ENCODE data around the gene NSG1.

- TF ChIP-seq POLR2A (IDR thresholded peaks at IDR 0.05) (no peak), POLR2AphosphoS5 (IDR thresholded peaks at IDR 0.05) (no peak), EP300 (IDR thresholded peaks at IDR 0.05) (no peak), CTCF (IDR thresholded peaks at IDR 0.05) (no peak)
Measured at GRCh38 chr4:4397441-4397819, 10.5 kb downstream of the NSG1 start.

Measured in gastroesophageal sphincter (tissue), 3 donors.